Cardiac ventricle fibroblast (primary cell): Measurements from ENCODE around the gene HIP1. TPM values are rescaled to one million over a fixed set of nuclear protein-coding genes. Genes with fewer than 3 reads are reported as not detected.

ENCODE experiments used
- total RNA-seq: library from RNA; depleted of rRNA; stranded (reverse); fragments of >200 nt; gene quantifications from 2 replicates; pipeline ENCODE4 v1.2.3, GENCODE V29; 2015

HIP1 gene
- total RNA-seq = 5.4 and 6.8 TPM in 2 replicates

DNA sequence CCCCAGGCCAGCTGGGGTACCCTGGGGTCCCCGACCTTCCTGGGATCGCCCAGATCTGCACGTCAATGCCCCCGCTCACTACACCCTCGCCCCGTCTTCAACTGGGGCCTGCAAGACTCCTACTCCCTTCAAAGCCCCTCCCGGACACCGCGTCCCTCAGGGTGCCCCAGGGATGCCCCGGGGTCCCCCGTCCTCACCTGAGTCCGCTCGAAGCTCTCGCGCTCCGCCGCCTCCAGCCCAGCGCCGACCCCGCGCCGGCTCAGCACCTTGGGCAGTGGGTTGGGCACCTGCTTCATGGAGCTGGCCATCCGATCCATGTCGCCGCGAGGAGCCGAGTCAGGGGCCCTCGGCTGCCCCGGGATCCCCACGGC, at the start of gene HIP1:
HIP1 (minus strand) TSS at position 338 of the 371 bp plus-strand sequence; CDS start at position 317, 21 bp downstream.

DNA sequence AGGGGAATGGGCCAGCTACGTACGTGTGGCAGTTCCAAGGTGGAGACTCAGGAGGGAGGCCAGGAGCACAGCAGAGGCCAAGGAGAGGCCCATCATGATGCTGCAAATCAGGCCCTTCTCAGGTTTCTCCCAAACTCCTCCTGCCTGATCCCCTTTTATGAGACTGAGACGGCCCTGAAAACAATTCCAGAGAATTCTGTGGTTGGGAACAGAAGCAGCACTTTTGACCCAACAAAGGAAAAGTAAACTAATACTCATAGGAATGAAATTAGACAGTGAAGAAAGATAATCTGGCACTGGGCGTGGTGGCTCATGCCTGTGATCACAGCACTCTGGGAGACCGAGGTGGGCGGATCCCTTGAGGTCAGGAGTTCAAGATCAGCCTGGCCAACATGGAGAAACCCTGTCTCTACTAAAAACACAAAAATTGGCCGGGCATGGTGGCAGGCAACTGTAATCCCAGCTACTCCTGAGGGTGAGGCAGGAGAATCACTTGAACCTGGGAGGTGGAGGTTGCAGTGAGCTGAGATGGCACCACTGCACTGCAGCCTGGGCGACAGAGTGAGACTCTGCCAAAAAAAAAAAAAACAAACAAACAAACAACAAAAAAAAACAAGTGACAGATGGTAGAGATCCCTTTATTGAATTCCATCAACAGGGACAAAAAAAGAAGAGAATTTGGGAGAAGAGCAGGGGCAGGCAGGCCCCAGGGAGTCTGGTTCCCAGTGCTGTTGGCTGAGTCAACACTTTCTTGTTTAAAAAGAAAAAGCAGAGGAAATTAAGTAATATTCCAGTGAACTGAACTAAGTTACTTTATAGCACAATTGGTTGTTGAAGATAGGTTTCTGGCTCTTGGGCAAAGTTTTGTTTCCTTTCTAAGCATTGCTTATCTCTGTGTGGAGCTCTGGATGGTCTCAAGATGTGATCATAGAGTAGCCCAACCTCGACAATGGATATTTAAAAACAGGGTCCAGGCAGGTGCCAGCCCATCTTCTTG, 33.6 kb upstream of the HIP1 start, which contains the start of gene CCL26:
CCL26 (minus strand) TSS at position 131 of the 997 bp plus-strand sequence; CDS start at position 96, 35 bp downstream.

DNA sequence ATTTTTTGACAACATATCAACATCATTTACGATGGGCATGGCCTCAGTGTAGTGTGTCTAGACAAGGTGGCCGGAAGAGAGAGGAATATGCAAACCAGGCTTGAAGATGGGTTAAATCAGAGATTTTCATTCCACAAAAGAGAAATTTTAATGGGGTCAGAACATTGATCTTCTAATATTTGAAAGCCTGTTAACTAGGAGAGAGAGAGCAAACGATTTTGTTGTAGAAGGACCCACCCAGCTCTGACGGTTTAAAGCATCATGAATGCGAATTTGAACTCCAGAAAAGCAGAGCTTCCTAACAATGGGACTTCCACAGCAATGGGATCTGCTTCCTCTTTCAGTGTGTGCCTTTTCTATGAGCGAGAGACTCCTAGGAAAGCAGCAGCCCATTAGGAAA, 246.7 kb downstream of the HIP1 start, which contains the start of gene SPDYE5:
SPDYE5 (plus strand) TSS at position 301 of the 400 bp plus-strand sequence. CDS start 1,728 bp downstream, outside the sequence.

DNA sequence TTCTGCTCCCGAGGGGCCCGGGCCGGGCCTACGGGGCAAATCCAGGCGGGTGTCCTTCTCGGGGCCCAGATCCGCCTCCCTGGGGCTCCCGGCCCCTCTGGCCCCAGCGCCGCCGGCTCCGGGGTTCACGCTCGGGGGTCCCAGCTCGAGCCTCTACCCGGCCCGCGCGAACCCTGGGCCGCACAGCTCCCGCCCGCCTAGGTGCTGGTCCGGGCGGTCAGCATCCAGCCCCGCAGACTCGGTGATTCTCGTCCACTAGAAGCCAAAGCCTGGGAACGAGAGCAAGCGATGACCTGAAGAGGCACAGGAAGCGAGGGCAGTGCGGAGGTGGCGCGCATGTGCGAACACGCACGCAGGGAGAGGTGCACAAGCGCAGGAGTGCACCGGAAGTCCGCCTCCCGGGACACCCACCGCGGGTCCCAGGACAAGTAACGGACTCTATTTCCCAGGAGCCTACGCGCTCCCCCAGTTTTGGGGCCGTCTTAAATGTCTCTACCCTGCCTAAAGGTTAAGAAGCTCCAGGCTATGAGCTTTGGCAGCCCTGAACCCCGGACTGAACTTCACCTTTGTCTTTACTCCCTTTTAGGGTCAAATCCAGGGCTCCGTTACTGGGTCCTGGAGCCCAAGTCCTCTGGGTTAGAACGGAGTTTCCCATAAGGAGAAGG, 252.6 kb downstream of the HIP1 start, which contains the start of gene POM121C:
POM121C (minus strand) TSS at position 321 of the 665 bp plus-strand sequence. CDS start 44,803 bp downstream, outside the sequence.

Other genes with a start within 250 kb of the HIP1 start
- not detected in 2 replicates for gene SPDYE5, start 246.6 kb downstream of the HIP1 start, total RNA-seq
- not detected in 2 replicates for gene CCL26, start 33.3 kb upstream of the HIP1 start, total RNA-seq
- not detected in 2 replicates for gene CCL24, start 74.9 kb upstream of the HIP1 start, total RNA-seq
- 24.1 and 26.7 TPM in 2 replicates for gene RHBDD2, start 140.1 kb upstream of the HIP1 start, total RNA-seq
- gene POR, start 176.2 kb upstream of the HIP1 start, total RNA-seq = 81.1 and 89.7 TPM in 2 replicates